Ovary (tissue), 9 donors: Measurements from ENCODE around the gene VPS54. TPM values are rescaled to one million over a fixed set of nuclear protein-coding genes. Genes with fewer than 3 reads are reported as not detected.

Experiments used
- DNase-seq, 5 donors: peaks; one replicate each; pipeline ENCODE4 v3.0.0-alpha.2; 2019 to 2020
- H3K27ac ChIP-seq, 2 donors: fragments of 200-600 bp; one replicate each; pipeline versions ENCODE4 v1.5.1 to v1.8.0; 2019 to 2022
- H3K27me3 ChIP-seq: fragments of 200-600 bp; one replicate; pipeline ENCODE4 v1.8.0; 2022
- H3K36me3 ChIP-seq: fragments of 200-600 bp; sonication (generic); one replicate; pipeline ENCODE4 v1.5.1; 2019
- H3K4me1 ChIP-seq: one replicate; pipeline ENCODE4 v1.8.1; 2013; ENCODE audit warnings: mild to moderate bottlenecking, moderate library complexity; ENCODE audit not compliant: insufficient read depth
- H3K4me3 ChIP-seq: fragments of 200-600 bp; sonication (generic); one replicate; pipeline ENCODE4 v1.5.1; 2017
- H3K9me3 ChIP-seq, 2 donors: fragments of 200-600 bp in 1 of 2; sonication (generic) in 1 of 2; one replicate each; pipeline versions ENCODE4 v1.5.1 to v1.8.1; 2013 to 2019; ENCODE audit warnings: mild to moderate bottlenecking in 1 of 2, moderate library complexity in 1 of 2
- EP300 ChIP-seq: sonication (generic); formaldehyde crosslinking; IDR thresholded peaks from one replicate; pipeline ENCODE4 v1.6.1; 2017; ENCODE audit warnings: antibody characterized with exemption
- POLR2A ChIP-seq: fragments of 450-650 bp; IDR thresholded peaks from one replicate; pipeline ENCODE4 v1.6.1; 2017; ENCODE audit warnings: antibody characterized with exemption, mild to moderate bottlenecking, moderate library complexity
- WGBS, 3 donors: extraction: QIAGEN DNeasy Blood & Tissue Kit in 1 of 3; methylation state at CpG; one replicate each; pipeline versions ENCODE4 v1.1.5 to v1.1.7; 2013 to 2017; 5-methylcytosine and 5-hydroxymethylcytosine counted together
- intact Hi-C, 4 donors: fragments of 100-400 bp; cut with DNase I; formaldehyde crosslinking; loops; one replicate each; pipeline versions ENCODE4 v1.11.0 to v1.15.1; 2022 to 2023
- polyA plus RNA-seq, 2 donors: library from polyadenylated mRNA; stranded (reverse); fragments of 200-250 nt in 1 of 2; fragments of 350-450 nt in 1 of 2; fragmentation: Illumina TruSeq in 1 of 2; extraction: RNeasy Lipid Tissue Mini Kit (QIAGEN cat#74804) in 1 of 2; gene quantifications; one replicate each; pipeline ENCODE4 v1.2.3, GENCODE V29; 2013 to 2014
- total RNA-seq, 7 donors: library from RNA; depleted of rRNA in 2 of 7; stranded (reverse); fragments of >200 nt in 2 of 7; fragmentation: NEBNext Ultra II Directional in 3 of 7; extraction: Animal tissue kit (Norgen Biotek cat#: 25700) in 3 of 7; gene quantifications; one replicate each; pipeline versions ENCODE4 v1.1.0 to v1.2.4, GENCODE V29; 2016 to 2023
- TF ChIP-seq, protein P1 (sequence below), 3 donors: fragments of 450-650 bp in 2 of 3; fragments of 200-600 bp in 1 of 3; IDR thresholded peaks; one replicate each; pipeline versions ENCODE4 v1.5.1 to v1.8.0; 2016 to 2022; ENCODE audit warnings: antibody characterized with exemption in 3 of 3, mild to moderate bottlenecking in 1 of 3
- donor health status: DM: no; HTN: no; CAD: no; lungs with moderate emphysema.
- donor health status: DM: no; HTN: no; CAD: no.
- donor health status: Bipolar disorder and iron deficiency.
- donor health status: DM: yes; HTN: yes; CAD: no.
- donor health status: DM: no; HTN: no; CAD: no.
- donor health status: DM: yes; HTN: yes; CAD: no.

The VPS54 gene
- total and polyA plus RNA-seq, 9 donors: 17.9 to 28.6 (median 20.6) TPM

DNA sequence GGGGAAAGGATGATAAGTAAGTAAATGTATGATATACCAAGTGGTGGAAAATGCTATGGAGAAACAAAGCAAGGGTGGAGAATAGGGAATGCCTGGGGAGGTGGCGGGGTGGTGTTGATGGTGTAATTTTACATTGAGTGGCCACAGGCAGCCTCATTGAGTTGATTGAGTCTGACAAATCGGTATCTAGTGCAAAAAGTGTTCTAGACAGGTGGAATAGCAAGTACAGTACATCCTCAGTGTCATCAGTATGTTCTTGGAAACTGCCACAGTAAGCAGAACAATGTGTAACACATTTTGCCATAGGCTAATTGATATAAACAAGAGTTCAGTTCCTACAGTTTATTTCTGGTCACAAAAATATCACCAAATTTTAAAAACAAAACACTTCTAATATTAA is 131.2 kb downstream of the VPS54 start:
- H3K27ac ChIP-seq: no peak overlapping the region
- intact Hi-C loops: loop anchor here in 1 of 4 donors (10.0 kb wide), 1 partner anchor 193 kb away; no protein-coding TSS in a partner anchor
- 91 to 95% (median 92%) methylated on average over 2 of the region's 2 CpGs for WGBS, 3 donors

GRCh38 chr2:63886445-63886844 is 132.8 kb downstream of the VPS54 start:
- 93 to 99% (median 98%) methylated on average over 2 of the region's 2 CpGs for WGBS, 3 donors
- H3K36me3 ChIP-seq: no peaks in the 10 kb centered on the region

More for the DNA sequence above, 131.2 kb downstream of the VPS54 start:
- no peaks in the 10 kb centered on the region for H3K36me3 ChIP-seq
- no peak overlapping the region for H3K4me3 ChIP-seq
- DNase-seq: no peak
- H3K27me3 ChIP-seq: no peaks in the 10 kb centered on the region
- no peaks in the 10 kb centered on the region for H3K9me3 ChIP-seq
- no peak for TF ChIP-seq EP300
- no peak for TF ChIP-seq POLR2A
- TF ChIP-seq, protein P1, sequence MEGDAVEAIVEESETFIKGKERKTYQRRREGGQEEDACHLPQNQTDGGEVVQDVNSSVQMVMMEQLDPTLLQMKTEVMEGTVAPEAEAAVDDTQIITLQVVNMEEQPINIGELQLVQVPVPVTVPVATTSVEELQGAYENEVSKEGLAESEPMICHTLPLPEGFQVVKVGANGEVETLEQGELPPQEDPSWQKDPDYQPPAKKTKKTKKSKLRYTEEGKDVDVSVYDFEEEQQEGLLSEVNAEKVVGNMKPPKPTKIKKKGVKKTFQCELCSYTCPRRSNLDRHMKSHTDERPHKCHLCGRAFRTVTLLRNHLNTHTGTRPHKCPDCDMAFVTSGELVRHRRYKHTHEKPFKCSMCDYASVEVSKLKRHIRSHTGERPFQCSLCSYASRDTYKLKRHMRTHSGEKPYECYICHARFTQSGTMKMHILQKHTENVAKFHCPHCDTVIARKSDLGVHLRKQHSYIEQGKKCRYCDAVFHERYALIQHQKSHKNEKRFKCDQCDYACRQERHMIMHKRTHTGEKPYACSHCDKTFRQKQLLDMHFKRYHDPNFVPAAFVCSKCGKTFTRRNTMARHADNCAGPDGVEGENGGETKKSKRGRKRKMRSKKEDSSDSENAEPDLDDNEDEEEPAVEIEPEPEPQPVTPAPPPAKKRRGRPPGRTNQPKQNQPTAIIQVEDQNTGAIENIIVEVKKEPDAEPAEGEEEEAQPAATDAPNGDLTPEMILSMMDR (IDR thresholded peaks at IDR 0.05): no peak
- no peaks in the 10 kb centered on the region for H3K4me1 ChIP-seq

GRCh38 chr2:63882395-63883105 is 136.7 kb downstream of the VPS54 start:
- Histone ChIP-seq H3K4me1 (no peaks in the 10 kb centered on the region), H3K36me3 (no peaks in the 10 kb centered on the region), H3K9me3 (no peaks in the 10 kb centered on the region), H3K27ac (no peak overlapping the region), H3K27me3 (no peaks in the 10 kb centered on the region), H3K4me3 (no peak overlapping the region)
- intact Hi-C loops: loop anchor here in 1 of 4 donors (10.0 kb wide), 1 partner anchor 188 kb away; no protein-coding TSS in a partner anchor
- 80 to 90% (median 84%) methylated on average over 3 of the region's 3 CpGs for WGBS, 3 donors
- TF ChIP-seq, protein P1 (IDR thresholded peaks at IDR 0.05): no peak
- TF ChIP-seq POLR2A (no peak), EP300 (no peak)
- DNase-seq: no peak

More at GRCh38 chr2:63886445-63886844, 132.8 kb downstream of the VPS54 start:
- H3K4me3 ChIP-seq: no peak overlapping the region
- DNase-seq: no peak
- H3K9me3 ChIP-seq: no peaks in the 10 kb centered on the region
- no peak overlapping the region for H3K27ac ChIP-seq
- H3K27me3 ChIP-seq: no peaks in the 10 kb centered on the region
- no peaks in the 10 kb centered on the region for H3K4me1 ChIP-seq
- no peak for TF ChIP-seq POLR2A
- TF ChIP-seq EP300: no peak
- TF ChIP-seq, protein P1 (IDR thresholded peaks at IDR 0.05): no peak
- intact Hi-C loops: loop anchor here in 1 of 4 donors (10.0 kb wide), 1 partner anchor 192 kb away; no protein-coding TSS in a partner anchor

DNA sequence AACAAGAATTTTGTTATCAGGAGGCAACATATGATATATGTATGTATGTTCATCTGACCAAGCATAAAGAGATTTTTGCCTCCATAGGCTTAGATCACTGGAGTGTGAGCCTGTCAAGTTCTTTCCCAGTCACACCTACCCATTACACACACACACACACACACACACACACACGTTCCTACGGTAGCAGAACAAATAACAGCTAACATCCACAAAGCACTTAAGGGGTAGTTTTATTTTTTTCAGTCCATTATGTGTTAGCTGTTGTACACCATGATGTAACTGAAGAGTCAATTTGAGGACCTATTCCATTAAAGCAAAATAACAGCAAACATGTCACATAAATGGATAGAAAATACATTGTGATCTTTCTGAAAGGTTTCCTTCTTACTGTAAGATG is 138.0 kb downstream of the VPS54 start:
- Histone ChIP-seq H3K27ac (no peak overlapping the region), H3K9me3 (no peaks in the 10 kb centered on the region), H3K27me3 (no peaks in the 10 kb centered on the region), H3K4me3 (no peak overlapping the region), H3K4me1 (no peaks in the 10 kb centered on the region), H3K36me3 (no peaks in the 10 kb centered on the region)
- intact Hi-C loops: loop anchor here in 1 of 4 donors (10.0 kb wide), 1 partner anchor 186 kb away; no protein-coding TSS in a partner anchor
- TF ChIP-seq POLR2A: no peak
- TF ChIP-seq EP300: no peak
- TF ChIP-seq, protein P1 (IDR thresholded peaks at IDR 0.05): no peak
- 86 to 91% (median 90%) methylated on average over 2 of the region's 2 CpGs for WGBS, 3 donors
- DNase-seq: no peak
